ENCODE data around the gene PDE4D.

GRCh38 chr5:59799668-59800346 is 93.7 kb downstream of the PDE4D start:
- TF ChIP-seq CTCF (conservative IDR thresholded peaks at IDR 0.05; ENCODE audit: low read depth, low read length) = peak; percentile 76
- TF ChIP-seq EZH2 (IDR thresholded peaks at IDR 0.05; ENCODE audit: borderline replicate concordance, low read depth, low read length, poor library complexity, severe bottlenecking) = no peak
